GM23338 (cell line): ENCODE measurements around the gene C20orf204. TPM values are rescaled to one million over a fixed set of nuclear protein-coding genes. Genes with fewer than 3 reads are reported as not detected.

ENCODE experiments used
- ATAC-seq: fragments of 200-7000 bp; cut with Tn5 transposase; 3 replicates; pipeline ENCODE4 v1.9.1; 2020
- DNase-seq: peaks from one replicate; pipeline ENCODE4 v3.0.0-alpha.2; 2015; ENCODE audit warnings: low spot score
- H2AFZ ChIP-seq: fragments of 200-600 bp; sonication (generic); 2 replicates; pipeline ENCODE4 v1.8.0; 2016; ENCODE audit warnings: antibody characterized with exemption, mild to moderate bottlenecking, moderate library complexity
- H3F3A ChIP-seq: fragments of 200-600 bp; sonication (generic); replicated peaks from 2 replicates; pipeline ENCODE4 v1.8.0; 2017; ENCODE audit warnings: antibody characterized with exemption, mixed run types, low read depth
- H3K27ac ChIP-seq: fragments of 200-600 bp; sonication (generic); 2 replicates; pipeline ENCODE4 v1.6.1; 2016; ENCODE audit warnings: low read depth
- H3K27me3 ChIP-seq: fragments of 200-600 bp; sonication (generic); 2 replicates; pipeline ENCODE4 v1.8.0; 2016; ENCODE audit warnings: mild to moderate bottlenecking, mixed run types, moderate library complexity; ENCODE audit not compliant: insufficient read depth
- H3K36me3 ChIP-seq: fragments of 200-600 bp; sonication (generic); 2 replicates; pipeline ENCODE4 v1.8.0; 2016; ENCODE audit warnings: mild to moderate bottlenecking; ENCODE audit not compliant: insufficient read depth
- H3K4me1 ChIP-seq: fragments of 200-600 bp; sonication (generic); 2 replicates; pipeline ENCODE4 v1.8.0; 2016; ENCODE audit warnings: mild to moderate bottlenecking, moderate library complexity; ENCODE audit not compliant: insufficient read depth
- H3K4me2 ChIP-seq: fragments of 200-600 bp; sonication (generic); 2 replicates; pipeline ENCODE4 v1.7.1; 2017; ENCODE audit warnings: mixed run types
- H3K4me3 ChIP-seq: fragments of 200-600 bp; sonication (generic); 2 replicates; pipeline ENCODE4 v1.6.1; 2016; ENCODE audit warnings: mixed run types
- H3K79me2 ChIP-seq: fragments of 200-600 bp; sonication (generic); replicated peaks from 2 replicates; pipeline ENCODE4 v1.8.0; 2017; ENCODE audit warnings: mild to moderate bottlenecking; ENCODE audit not compliant: insufficient read depth
- H3K9me2 ChIP-seq: fragments of 200-600 bp; sonication (generic); 2 replicates; pipeline ENCODE4 v1.8.0; 2017; ENCODE audit not compliant: insufficient read depth
- H4K20me1 ChIP-seq: fragments of 200-600 bp; sonication (generic); replicated peaks from 2 replicates; pipeline ENCODE4 v1.8.0; 2017; ENCODE audit warnings: mild to moderate bottlenecking; ENCODE audit not compliant: insufficient read depth
- H3K27ac Mint-ChIP-seq: 2 replicates; pipeline ENCODE4 v1.8.0; 2020; ENCODE audit warnings: inconsistent platforms, mild to moderate bottlenecking, moderate library complexity, mixed read lengths
- H3K27me3 Mint-ChIP-seq: 3 replicates; pipeline ENCODE4 v1.8.0; 2022; ENCODE audit warnings: low read depth, mild to moderate bottlenecking, moderate library complexity, mixed read lengths, inconsistent platforms; ENCODE audit not compliant: insufficient read depth, poor library complexity
- H3K36me3 Mint-ChIP-seq: 3 replicates; pipeline ENCODE4 v1.8.0; 2021; ENCODE audit warnings: low read depth, mild to moderate bottlenecking, inconsistent platforms, moderate library complexity, mixed read lengths
- H3K4me1 Mint-ChIP-seq: 3 replicates; pipeline ENCODE4 v1.8.0; 2020; ENCODE audit warnings: mild to moderate bottlenecking, inconsistent platforms, mixed read lengths
- H3K4me3 Mint-ChIP-seq: 3 replicates; pipeline ENCODE4 v1.8.0; 2021; ENCODE audit warnings: moderate library complexity, mild to moderate bottlenecking, inconsistent platforms, mixed read lengths
- H3K9me3 Mint-ChIP-seq: 3 replicates; pipeline ENCODE4 v1.8.0; 2020; ENCODE audit warnings: moderate library complexity, mild to moderate bottlenecking, inconsistent platforms, mixed read lengths
- JUNB ChIP-seq: IDR thresholded peaks from one replicate; pipeline ENCODE4 v1.6.1; 2016; ENCODE audit warnings: antibody characterized with exemption; ENCODE audit not compliant: unreplicated experiment
- STAT1 ChIP-seq: IDR thresholded peaks from one replicate; pipeline ENCODE4 v1.6.1; 2016; ENCODE audit warnings: antibody characterized with exemption; ENCODE audit not compliant: unreplicated experiment
- polyA plus RNA-seq: library from polyadenylated mRNA; unstranded; fragments of >200 nt; fragmentation: Nextera tagmentation; extraction: Ambion mirVana; gene quantifications from 2 replicates; pipeline ENCODE4 v1.2.1, GENCODE V29; 2016
- total RNA-seq: library from RNA; depleted of rRNA; stranded (reverse); fragments of >200 nt; shearing (Covaris generic); gene quantifications from 2 replicates; pipeline ENCODE4 v1.2.3, GENCODE V29; 2014
- TF ChIP-seq, protein P1 (sequence below): fragments of 250-450 bp; sonication (Bioruptor Pico); IDR thresholded peaks from 2 replicates; pipeline ENCODE4 v1.5.0; 2020; ENCODE audit warnings: mild to moderate bottlenecking, moderate library complexity
- TF ChIP-seq, protein P2 (sequence below): IDR thresholded peaks from one replicate; pipeline ENCODE4 v1.6.1; 2018; ENCODE audit warnings: antibody characterized with exemption; ENCODE audit not compliant: unreplicated experiment

C20orf204 gene
- total and polyA plus RNA-seq, 2 experiments from 2014 or later, result 0.73 to 0.82 TPM

DNA sequence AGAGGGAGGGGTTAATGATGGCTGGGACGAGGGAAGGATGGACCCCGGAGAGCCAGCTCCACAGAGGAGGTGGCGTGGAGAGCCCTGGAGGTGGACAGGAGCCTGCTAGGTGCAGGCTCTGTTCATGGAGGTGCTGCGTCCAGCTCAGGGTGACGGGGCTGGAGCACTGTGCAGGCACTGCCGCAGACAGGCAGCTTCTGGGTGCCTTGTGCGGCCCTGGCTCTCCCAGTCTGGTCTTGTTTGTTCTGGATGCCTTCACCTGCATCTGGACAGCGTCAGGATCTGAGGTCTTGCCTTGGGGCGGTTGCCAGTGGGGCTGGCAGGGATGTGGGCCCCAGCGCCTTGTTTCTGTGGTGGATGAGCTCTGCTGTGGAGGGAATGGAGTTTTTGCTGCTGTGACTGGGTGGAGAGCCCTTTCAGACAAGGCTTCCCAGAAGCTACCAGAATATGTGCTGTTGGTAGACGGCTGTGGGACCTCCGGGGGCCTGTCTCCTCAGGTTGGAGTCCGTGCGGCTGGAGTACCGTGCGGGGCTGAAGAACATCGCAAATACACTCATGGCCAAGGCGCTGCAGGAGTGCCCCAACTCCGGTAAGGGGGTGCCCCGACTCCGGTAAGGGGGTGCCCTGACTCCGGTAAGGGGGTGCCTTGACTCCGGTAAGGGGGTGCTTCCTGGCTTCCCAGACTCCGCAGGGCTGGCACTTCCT is 7.8 kb upstream of the C20orf204 start:
- H3K27me3 ChIP-seq, result no peaks in the 10 kb centered on the region
- H4K20me1 ChIP-seq, result no peaks in the 10 kb centered on the region
- Mint-ChIP-seq H3K9me3 (no peaks in the 10 kb centered on the region), H3K27ac (no peak overlapping the region), H3K36me3 (peaks cover 69% of the 10 kb centered on the region), H3K27me3 (peaks cover 8% of the 10 kb centered on the region), H3K4me3 (no peak overlapping the region), H3K4me1 (no peaks in the 10 kb centered on the region; the same call in 2 of the 3 replicates)
- H3K4me2 ChIP-seq, result no peak overlapping the region
- ATAC-seq (no peak), DNase-seq (no peak)
- no peak overlapping the region for H3K4me3 ChIP-seq
- H3K36me3 ChIP-seq, result peaks cover 5% of the 10 kb centered on the region; the same call in 1 of the 2 replicates
- no peaks in the 10 kb centered on the region for H3K79me2 ChIP-seq
- H3K9me2 ChIP-seq, result no peaks in the 10 kb centered on the region
- H3F3A ChIP-seq, result no peaks in the 10 kb centered on the region
- no peak for TF ChIP-seq STAT1
- no peak for TF ChIP-seq JUNB
- TF ChIP-seq, protein P1, sequence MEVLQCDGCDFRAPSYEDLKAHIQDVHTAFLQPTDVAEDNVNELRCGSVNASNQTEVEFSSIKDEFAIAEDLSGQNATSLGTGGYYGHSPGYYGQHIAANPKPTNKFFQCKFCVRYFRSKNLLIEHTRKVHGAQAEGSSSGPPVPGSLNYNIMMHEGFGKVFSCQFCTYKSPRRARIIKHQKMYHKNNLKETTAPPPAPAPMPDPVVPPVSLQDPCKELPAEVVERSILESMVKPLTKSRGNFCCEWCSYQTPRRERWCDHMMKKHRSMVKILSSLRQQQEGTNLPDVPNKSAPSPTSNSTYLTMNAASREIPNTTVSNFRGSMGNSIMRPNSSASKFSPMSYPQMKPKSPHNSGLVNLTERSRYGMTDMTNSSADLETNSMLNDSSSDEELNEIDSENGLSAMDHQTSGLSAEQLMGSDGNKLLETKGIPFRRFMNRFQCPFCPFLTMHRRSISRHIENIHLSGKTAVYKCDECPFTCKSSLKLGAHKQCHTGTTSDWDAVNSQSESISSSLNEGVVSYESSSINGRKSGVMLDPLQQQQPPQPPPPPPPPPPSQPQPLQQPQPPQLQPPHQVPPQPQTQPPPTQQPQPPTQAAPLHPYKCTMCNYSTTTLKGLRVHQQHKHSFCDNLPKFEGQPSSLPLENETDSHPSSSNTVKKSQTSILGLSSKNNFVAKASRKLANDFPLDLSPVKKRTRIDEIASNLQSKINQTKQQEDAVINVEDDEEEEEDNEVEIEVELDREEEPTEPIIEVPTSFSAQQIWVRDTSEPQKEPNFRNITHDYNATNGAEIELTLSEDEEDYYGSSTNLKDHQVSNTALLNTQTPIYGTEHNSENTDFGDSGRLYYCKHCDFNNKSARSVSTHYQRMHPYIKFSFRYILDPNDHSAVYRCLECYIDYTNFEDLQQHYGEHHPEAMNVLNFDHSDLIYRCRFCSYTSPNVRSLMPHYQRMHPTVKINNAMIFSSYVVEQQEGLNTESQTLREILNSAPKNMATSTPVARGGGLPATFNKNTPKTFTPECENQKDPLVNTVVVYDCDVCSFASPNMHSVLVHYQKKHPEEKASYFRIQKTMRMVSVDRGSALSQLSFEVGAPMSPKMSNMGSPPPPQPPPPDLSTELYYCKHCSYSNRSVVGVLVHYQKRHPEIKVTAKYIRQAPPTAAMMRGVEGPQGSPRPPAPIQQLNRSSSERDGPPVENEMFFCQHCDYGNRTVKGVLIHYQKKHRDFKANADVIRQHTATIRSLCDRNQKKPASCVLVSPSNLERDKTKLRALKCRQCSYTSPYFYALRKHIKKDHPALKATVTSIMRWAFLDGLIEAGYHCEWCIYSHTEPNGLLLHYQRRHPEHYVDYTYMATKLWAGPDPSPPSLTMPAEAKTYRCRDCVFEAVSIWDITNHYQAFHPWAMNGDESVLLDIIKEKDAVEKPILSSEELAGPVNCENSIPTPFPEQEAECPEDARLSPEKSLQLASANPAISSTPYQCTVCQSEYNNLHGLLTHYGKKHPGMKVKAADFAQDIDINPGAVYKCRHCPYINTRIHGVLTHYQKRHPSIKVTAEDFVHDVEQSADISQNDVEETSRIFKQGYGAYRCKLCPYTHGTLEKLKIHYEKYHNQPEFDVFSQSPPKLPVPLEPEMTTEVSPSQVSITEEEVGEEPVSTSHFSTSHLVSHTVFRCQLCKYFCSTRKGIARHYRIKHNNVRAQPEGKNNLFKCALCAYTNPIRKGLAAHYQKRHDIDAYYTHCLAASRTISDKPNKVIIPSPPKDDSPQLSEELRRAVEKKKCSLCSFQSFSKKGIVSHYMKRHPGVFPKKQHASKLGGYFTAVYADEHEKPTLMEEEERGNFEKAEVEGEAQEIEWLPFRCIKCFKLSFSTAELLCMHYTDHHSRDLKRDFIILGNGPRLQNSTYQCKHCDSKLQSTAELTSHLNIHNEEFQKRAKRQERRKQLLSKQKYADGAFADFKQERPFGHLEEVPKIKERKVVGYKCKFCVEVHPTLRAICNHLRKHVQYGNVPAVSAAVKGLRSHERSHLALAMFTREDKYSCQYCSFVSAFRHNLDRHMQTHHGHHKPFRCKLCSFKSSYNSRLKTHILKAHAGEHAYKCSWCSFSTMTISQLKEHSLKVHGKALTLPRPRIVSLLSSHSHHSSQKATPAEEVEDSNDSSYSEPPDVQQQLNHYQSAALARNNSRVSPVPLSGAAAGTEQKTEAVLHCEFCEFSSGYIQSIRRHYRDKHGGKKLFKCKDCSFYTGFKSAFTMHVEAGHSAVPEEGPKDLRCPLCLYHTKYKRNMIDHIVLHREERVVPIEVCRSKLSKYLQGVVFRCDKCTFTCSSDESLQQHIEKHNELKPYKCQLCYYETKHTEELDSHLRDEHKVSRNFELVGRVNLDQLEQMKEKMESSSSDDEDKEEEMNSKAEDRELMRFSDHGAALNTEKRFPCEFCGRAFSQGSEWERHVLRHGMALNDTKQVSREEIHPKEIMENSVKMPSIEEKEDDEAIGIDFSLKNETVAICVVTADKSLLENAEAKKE (CRISPR knock-in tag), result no peak
- TF ChIP-seq, protein P2, sequence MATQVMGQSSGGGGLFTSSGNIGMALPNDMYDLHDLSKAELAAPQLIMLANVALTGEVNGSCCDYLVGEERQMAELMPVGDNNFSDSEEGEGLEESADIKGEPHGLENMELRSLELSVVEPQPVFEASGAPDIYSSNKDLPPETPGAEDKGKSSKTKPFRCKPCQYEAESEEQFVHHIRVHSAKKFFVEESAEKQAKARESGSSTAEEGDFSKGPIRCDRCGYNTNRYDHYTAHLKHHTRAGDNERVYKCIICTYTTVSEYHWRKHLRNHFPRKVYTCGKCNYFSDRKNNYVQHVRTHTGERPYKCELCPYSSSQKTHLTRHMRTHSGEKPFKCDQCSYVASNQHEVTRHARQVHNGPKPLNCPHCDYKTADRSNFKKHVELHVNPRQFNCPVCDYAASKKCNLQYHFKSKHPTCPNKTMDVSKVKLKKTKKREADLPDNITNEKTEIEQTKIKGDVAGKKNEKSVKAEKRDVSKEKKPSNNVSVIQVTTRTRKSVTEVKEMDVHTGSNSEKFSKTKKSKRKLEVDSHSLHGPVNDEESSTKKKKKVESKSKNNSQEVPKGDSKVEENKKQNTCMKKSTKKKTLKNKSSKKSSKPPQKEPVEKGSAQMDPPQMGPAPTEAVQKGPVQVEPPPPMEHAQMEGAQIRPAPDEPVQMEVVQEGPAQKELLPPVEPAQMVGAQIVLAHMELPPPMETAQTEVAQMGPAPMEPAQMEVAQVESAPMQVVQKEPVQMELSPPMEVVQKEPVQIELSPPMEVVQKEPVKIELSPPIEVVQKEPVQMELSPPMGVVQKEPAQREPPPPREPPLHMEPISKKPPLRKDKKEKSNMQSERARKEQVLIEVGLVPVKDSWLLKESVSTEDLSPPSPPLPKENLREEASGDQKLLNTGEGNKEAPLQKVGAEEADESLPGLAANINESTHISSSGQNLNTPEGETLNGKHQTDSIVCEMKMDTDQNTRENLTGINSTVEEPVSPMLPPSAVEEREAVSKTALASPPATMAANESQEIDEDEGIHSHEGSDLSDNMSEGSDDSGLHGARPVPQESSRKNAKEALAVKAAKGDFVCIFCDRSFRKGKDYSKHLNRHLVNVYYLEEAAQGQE, result no peak
- no peaks in the 10 kb centered on the region for H3K4me1 ChIP-seq
- no peak overlapping the region for H3K27ac ChIP-seq
- no peak overlapping the region for H2AFZ ChIP-seq
